HG03095 (cell line): Measurements from ENCODE around the gene APOC1.
A peak's percentile ranks its signal among the peaks of the same experiment; 100 is the strongest.
"Not testable (repeated sequence)": the region's sequence is repeated elsewhere in the genome, so short reads cannot be mapped to it uniquely, and the experiment has no call there.

Experiments used
- ATAC-seq: cut with Tn5 transposase; IDR thresholded peaks from one replicate; pipeline ENCODE4 v1.9.1; 2021; ENCODE audit warnings: moderate library complexity; ENCODE audit not compliant: unreplicated experiment

The APOC1 gene

GRCh38 chr19:44889830-44890365 is 24.5 kb upstream of the APOC1 start:
- no peak for ATAC-seq

GRCh38 chr19:44890366-44891015 is 23.9 kb upstream of the APOC1 start:
- peak; percentile 82 for ATAC-seq

- ATAC-seq = peak; percentile 53
Measured at GRCh38 chr19:44891016-44891882, 23.2 kb upstream of the APOC1 start, which contains the start of gene TOMM40. TSS of gene TOMM40 (plus strand) at chr19:44891254. CDS start at chr19:44891416, 162 bp downstream.

- ATAC-seq = no peak
Measured at GRCh38 chr19:44892932-44893331, 21.5 kb upstream of the APOC1 start.

- ATAC-seq = no peak
Measured at GRCh38 chr19:44893332-44894051, 20.9 kb upstream of the APOC1 start.

- no peak for ATAC-seq
Measured at GRCh38 chr19:44894052-44894400, 20.4 kb upstream of the APOC1 start.

GRCh38 chr19:44894946-44895345 is 19.5 kb upstream of the APOC1 start:
- ATAC-seq = no peak

GRCh38 chr19:44897835-44898234 is 16.6 kb upstream of the APOC1 start:
- ATAC-seq = no peak

- ATAC-seq = no peak
Measured at GRCh38 chr19:44900328-44901244, 13.8 kb upstream of the APOC1 start.

GRCh38 chr19:44903216-44903601 is 11.2 kb upstream of the APOC1 start:
- ATAC-seq = no peak

GRCh38 chr19:44903602-44904425 is 10.6 kb upstream of the APOC1 start:
- no peak for ATAC-seq

GRCh38 chr19:44904426-44904994 is 9.9 kb upstream of the APOC1 start:
- no peak for ATAC-seq

- ATAC-seq = no peak
Measured at GRCh38 chr19:44905437-44906160, 8.8 kb upstream of the APOC1 start, which contains the start of gene APOE. TSS of gene APOE (plus strand) at chr19:44905796. CDS start at chr19:44906625, 829 bp downstream.

GRCh38 chr19:44907613-44908012 is 6.8 kb upstream of the APOC1 start:
- no peak for ATAC-seq

GRCh38 chr19:44908074-44908835 is 6.2 kb upstream of the APOC1 start:
- ATAC-seq = no peak

- no peak for ATAC-seq
Measured at GRCh38 chr19:44908836-44909261, 5.6 kb upstream of the APOC1 start.

- no peak for ATAC-seq
Measured at GRCh38 chr19:44909775-44910174, 4.6 kb upstream of the APOC1 start.

GRCh38 chr19:44911896-44912295 is 2.5 kb upstream of the APOC1 start:
- not testable (repeated sequence) for ATAC-seq
